NOMO-1 treated with dmso at 0.1 percent for 144 hours (cell line): Measurements from ENCODE around the gene PTPRN2.
"Not testable (repeated sequence)": the region's sequence is repeated elsewhere in the genome, so short reads cannot be mapped to it uniquely, and the experiment has no call there.

ENCODE experiments used
- DNase-seq: peaks from one replicate; lab custom pipeline; 2025; ENCODE audit not compliant: unreplicated experiment; lab: John Stamatoyannopoulos, UW

The PTPRN2 gene

DNA sequence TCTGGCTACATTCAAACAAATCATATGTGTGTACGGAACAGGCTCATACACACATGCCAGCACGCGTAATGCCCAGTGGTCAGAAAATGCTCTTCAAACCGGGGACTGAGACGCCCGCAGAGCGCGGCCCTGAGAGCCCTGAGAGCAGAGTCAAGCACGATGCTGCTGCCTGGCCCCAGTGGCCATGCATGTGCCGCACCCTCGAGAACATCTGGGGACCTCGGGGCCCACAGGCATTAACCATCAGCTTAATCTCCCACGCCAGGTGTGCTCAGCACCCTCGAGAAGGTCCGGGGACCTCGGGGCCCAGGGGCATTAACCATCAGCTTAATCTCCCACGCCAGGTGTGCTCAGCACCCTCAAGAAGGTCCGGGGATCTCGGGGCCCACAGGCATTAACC is 163.1 kb downstream of the PTPRN2 start:
- no peak for DNase-seq

GRCh38 chr7:158424011-158424410 is 163.6 kb downstream of the PTPRN2 start:
- no peak for DNase-seq

DNA sequence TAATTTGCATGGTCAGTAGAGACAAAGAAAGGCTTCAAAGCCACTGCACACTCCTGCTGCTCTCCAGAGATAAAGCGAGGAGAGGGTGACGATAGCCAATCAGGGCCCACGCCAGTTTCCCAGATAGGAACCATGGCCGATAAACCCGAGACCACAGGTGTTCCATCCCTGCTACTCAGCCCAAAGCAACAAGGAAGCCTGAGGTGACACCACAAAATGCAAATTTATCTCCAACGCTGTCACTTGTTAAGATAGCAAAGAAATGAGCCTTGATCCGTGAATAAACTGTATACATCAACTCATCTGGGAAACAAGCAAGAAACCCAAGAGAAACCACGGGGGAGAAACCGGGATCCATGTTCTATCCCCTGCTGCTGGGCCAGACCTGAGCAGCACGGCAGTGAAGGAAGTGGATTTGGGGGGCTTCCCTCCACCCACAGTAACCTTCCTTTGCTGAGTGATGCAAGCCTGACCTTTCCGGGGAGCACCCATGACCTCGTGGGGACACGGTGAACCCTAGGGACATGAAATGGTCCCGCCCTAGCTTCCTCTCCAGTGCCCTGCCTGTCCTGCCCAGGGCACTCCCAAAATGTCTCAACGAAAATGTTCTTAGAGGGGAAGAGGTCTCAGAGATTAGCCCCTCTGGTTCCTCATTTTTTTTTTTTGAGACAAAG is 164.6 kb downstream of the PTPRN2 start:
- DNase-seq = no peak

DNA sequence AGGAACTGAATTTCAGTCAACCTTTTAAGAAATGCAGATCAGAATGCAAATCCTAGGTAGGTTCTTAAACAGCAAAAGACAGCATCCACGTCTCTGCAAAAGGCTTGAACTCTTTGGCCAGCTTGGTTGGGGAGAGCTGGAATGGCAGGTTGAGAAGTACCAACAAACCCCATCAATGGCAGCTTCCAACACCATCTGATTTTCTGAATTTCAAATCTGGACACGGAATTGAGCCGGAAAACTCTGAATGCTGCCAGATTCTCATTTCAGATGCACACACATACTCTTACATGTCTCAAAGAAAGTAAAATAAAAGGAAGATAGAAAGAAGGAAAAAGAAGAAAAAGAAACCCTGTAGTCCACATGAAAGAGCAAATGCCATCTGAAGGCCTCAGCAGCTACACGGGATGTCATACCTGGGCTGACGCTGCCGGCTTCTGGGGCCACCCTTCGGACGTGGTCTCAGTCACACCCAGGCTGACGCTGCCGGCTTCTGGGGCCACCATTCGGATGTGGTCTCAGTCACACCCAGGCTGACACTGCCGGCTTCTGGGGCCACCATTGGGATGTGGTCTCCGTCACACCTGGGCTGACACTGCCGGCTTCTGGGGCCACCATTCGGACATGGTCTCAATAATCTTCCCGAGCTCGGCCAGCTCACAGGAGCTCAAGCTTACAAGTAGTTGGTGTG is 165.3 kb downstream of the PTPRN2 start:
- DNase-seq = no peak

- no peak for DNase-seq
Measured at GRCh38 chr7:158421361-158421760, 166.3 kb downstream of the PTPRN2 start.

- no peak for DNase-seq
Measured at GRCh38 chr7:158420591-158421340, 166.9 kb downstream of the PTPRN2 start.

GRCh38 chr7:158419238-158419785 is 168.3 kb downstream of the PTPRN2 start:
- DNase-seq = no peak

GRCh38 chr7:158418395-158418794 is 169.2 kb downstream of the PTPRN2 start:
- DNase-seq = not testable (repeated sequence)

DNA sequence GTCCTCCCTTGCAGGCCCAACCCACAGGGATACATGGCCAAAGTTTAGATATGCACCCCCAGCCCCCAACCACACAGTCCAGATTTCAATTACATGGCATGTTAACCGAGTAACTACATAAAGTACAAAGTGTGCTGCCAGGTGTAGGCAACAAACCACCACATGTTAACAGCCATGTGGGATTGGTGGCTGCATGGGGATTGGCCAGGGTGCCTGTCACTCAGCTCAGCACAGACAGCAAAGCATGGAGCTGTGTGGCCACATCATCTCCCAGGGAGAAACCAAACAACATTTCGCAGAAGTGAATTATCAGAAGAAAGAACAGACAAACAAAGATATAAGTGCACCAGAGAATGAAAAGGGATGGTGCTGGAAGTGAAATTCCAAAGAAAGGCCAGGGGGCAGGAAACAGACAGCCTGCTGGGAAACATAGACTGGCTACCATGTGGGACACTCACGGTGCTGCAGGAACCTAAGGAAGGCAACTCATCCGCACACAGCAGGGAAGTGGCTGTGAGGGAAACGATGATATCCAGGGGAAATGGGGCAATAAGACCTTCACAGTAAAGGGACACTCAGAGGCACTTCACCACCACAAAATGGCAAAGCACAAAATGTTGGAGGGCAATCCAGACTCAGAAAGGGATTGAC is 171.2 kb downstream of the PTPRN2 start:
- DNase-seq = no peak

GRCh38 chr7:158415316-158415715 is 172.3 kb downstream of the PTPRN2 start:
- no peak for DNase-seq

GRCh38 chr7:158414486-158414961 is 173.1 kb downstream of the PTPRN2 start:
- no peak for DNase-seq

GRCh38 chr7:158414002-158414401 is 173.6 kb downstream of the PTPRN2 start:
- no peak for DNase-seq

GRCh38 chr7:158411232-158411950 is 176.2 kb downstream of the PTPRN2 start:
- DNase-seq = no peak

DNA sequence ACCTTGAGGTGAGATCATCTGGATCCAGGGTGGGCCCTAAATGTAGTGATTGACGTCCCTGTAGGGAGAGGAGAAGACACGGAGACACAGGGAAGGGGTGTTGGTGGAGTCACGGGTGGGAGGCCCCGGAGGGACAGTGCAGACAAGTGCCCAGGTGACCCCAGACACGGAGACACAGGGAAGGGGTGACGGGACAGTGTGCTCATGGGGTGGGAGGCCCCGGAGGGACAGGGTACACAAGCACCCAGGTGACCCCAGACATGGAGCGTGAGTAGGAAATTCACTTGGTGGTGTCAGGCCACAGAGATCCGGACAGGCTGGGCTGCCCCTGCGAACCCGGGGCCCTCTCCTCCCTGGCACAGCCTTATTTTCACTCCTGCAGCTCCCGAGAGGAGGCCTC is 176.9 kb downstream of the PTPRN2 start:
- DNase-seq = no peak

GRCh38 chr7:158409816-158410330 is 177.8 kb downstream of the PTPRN2 start:
- no peak for DNase-seq

GRCh38 chr7:158409120-158409519 is 178.5 kb downstream of the PTPRN2 start:
- DNase-seq = no peak

DNA sequence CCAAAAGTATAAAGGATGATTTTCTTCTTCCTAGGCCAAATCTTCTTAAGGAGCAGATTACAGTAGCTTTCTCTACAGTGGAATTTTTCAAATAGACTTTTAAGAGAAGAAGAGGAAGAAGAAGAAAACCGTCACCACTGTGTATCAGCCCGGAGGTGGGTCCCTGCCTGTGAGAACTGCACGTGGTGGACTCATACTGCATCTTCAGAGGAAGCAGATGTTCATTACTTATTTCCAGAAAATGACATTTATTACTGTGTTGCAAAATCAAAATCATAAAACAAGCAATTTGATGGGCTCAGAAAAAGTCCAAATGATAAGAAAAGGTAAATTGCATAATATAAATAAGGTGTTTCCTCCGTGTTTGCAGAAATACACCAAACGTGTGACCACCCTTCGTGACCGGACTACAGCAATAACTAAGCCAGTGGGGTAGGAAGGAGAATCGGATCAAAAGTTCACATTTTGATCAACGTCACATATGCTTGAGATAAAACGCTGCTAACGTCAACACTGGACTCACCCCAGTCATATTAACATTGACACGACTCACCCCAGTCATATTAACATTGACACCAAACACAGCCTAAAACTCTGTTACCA is 179.2 kb downstream of the PTPRN2 start:
- DNase-seq = no peak

DNA sequence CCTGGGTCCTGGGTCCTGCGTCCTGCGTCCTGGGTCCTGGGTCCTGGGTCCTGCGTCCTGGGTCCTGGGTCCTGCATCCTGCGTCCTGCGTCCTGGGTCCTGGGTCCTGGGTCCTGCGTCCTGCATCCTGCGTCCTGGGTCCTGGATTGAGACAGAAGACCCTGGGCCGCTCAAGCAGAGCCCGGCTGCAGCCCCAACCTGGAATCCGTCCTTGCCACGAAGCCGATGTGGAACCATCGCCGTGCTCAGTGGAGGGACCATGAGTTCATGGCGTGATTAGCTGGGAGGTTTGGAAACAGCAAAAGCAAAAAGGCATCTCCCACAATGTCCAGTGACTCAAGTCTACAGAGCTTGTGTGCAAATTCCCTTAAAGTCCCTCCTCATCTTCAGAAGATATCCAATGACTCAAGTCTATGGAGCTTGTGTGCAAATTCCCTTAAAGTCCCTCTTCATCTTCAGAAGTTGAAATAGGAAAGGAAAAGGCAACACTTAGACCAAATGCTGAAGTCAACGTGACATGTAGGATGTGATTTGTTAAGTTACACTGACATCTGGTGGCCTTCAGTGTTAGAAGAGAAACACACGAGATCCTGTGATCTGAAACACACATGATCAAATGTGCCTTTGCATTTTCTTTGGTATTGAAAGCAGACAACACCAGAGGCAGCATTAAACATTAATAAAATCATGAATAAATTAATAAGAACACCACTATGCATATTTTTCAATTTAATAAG is 179.9 kb downstream of the PTPRN2 start:
- DNase-seq = no peak

- DNase-seq = no peak
Measured at GRCh38 chr7:158406801-158407200, 180.8 kb downstream of the PTPRN2 start.
